ENCODE results near the gene SPNS3.

DNA sequence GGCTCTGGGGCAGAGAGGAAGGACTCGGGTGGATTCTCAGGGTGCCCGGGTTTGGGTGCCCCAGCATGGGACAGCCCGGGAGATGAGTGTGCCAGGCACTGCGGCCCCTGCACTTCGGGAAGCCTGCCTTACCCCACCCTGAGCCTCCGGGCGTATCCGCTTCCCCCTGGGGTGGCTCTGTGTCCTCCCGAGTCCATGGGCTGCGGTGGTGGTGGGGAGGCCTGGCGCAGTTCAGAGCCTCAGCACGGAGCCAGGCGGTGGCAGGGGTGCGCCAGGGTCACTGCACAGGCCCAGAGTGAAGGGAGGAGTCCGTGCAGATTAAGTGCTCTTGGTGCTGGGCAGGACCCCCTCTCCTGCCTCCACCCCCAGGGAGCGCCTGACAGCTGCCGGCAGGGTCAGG lies 100.8 kb downstream of the SPNS3 start:
- TF ChIP-seq POLR2AphosphoS5 (IDR thresholded peaks at IDR 0.05) (no peak), TAF1 (IDR thresholded peaks at IDR 0.05; ENCODE audit: low read depth) (no peak), SMC3 (conservative IDR thresholded peaks at IDR 0.05; ENCODE audit: poor library complexity) (no peak), EZH2 (IDR thresholded peaks at IDR 0.05; ENCODE audit: borderline replicate concordance, insufficient read depth, low read length, poor library complexity, severe bottlenecking) (no peak), RAD21 (conservative IDR thresholded peaks at IDR 0.05) (no peak), MXI1 (conservative IDR thresholded peaks at IDR 0.05; ENCODE audit: poor library complexity, severe bottlenecking) (no peak)
- TF ChIP-seq, protein P1, sequence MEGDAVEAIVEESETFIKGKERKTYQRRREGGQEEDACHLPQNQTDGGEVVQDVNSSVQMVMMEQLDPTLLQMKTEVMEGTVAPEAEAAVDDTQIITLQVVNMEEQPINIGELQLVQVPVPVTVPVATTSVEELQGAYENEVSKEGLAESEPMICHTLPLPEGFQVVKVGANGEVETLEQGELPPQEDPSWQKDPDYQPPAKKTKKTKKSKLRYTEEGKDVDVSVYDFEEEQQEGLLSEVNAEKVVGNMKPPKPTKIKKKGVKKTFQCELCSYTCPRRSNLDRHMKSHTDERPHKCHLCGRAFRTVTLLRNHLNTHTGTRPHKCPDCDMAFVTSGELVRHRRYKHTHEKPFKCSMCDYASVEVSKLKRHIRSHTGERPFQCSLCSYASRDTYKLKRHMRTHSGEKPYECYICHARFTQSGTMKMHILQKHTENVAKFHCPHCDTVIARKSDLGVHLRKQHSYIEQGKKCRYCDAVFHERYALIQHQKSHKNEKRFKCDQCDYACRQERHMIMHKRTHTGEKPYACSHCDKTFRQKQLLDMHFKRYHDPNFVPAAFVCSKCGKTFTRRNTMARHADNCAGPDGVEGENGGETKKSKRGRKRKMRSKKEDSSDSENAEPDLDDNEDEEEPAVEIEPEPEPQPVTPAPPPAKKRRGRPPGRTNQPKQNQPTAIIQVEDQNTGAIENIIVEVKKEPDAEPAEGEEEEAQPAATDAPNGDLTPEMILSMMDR (IDR thresholded peaks at IDR 0.05; ENCODE audit: poor library complexity, severe bottlenecking): no peak
- TF ChIP-seq, protein P2, sequence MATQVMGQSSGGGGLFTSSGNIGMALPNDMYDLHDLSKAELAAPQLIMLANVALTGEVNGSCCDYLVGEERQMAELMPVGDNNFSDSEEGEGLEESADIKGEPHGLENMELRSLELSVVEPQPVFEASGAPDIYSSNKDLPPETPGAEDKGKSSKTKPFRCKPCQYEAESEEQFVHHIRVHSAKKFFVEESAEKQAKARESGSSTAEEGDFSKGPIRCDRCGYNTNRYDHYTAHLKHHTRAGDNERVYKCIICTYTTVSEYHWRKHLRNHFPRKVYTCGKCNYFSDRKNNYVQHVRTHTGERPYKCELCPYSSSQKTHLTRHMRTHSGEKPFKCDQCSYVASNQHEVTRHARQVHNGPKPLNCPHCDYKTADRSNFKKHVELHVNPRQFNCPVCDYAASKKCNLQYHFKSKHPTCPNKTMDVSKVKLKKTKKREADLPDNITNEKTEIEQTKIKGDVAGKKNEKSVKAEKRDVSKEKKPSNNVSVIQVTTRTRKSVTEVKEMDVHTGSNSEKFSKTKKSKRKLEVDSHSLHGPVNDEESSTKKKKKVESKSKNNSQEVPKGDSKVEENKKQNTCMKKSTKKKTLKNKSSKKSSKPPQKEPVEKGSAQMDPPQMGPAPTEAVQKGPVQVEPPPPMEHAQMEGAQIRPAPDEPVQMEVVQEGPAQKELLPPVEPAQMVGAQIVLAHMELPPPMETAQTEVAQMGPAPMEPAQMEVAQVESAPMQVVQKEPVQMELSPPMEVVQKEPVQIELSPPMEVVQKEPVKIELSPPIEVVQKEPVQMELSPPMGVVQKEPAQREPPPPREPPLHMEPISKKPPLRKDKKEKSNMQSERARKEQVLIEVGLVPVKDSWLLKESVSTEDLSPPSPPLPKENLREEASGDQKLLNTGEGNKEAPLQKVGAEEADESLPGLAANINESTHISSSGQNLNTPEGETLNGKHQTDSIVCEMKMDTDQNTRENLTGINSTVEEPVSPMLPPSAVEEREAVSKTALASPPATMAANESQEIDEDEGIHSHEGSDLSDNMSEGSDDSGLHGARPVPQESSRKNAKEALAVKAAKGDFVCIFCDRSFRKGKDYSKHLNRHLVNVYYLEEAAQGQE (IDR thresholded peaks at IDR 0.05; ENCODE audit: borderline replicate concordance): no peak
